ENCODE data around the gene TMEM132C. TPM values are rescaled to one million over a fixed set of nuclear protein-coding genes. Genes with fewer than 3 reads are reported as not detected.

Gene TMEM132C
- total and polyA plus RNA-seq, 2 experiments from 2014 or later = not detected

GRCh38 chr12:128629979-128630378 is 363.0 kb downstream of the TMEM132C start:
- H3K36me3 Mint-ChIP-seq (ENCODE audit: low read depth) = peaks cover 46% of the 10 kb centered on the region
- no peak overlapping the region for H3K4me3 Mint-ChIP-seq

More at GRCh38 chr12:128629979-128630378, 363.0 kb downstream of the TMEM132C start:
- Histone ChIP-seq H3K4me1 (ENCODE audit: insufficient read depth) (no peaks in the 10 kb centered on the region), H2AFZ (no peak overlapping the region), H3K9me2 (ENCODE audit: insufficient read depth) (no peaks in the 10 kb centered on the region), H3K4me2 (no peak overlapping the region), H3F3A (replicated peaks; ENCODE audit: low read depth) (no peaks in the 10 kb centered on the region), H3K27ac (ENCODE audit: low read depth) (no peak overlapping the region), H3K36me3 (ENCODE audit: insufficient read depth) (0 out of 2 replicates have a peak, but pooled peaks cover 4% of the 10 kb centered on the region), H3K27me3 (ENCODE audit: insufficient read depth) (no peaks in the 10 kb centered on the region), H3K79me2 (replicated peaks; ENCODE audit: insufficient read depth) (no peaks in the 10 kb centered on the region), H3K4me3 (no peak overlapping the region), H4K20me1 (replicated peaks; ENCODE audit: insufficient read depth) (no peaks in the 10 kb centered on the region)
- no peak for TF ChIP-seq ZNF331 (CRISPR knock-in tag; IDR thresholded peaks at IDR 0.05; ENCODE audit: low read depth)
- no peak for TF ChIP-seq POLR2AphosphoS5 (IDR thresholded peaks at IDR 0.05; ENCODE audit: low read depth)
- TF ChIP-seq, protein P1, sequence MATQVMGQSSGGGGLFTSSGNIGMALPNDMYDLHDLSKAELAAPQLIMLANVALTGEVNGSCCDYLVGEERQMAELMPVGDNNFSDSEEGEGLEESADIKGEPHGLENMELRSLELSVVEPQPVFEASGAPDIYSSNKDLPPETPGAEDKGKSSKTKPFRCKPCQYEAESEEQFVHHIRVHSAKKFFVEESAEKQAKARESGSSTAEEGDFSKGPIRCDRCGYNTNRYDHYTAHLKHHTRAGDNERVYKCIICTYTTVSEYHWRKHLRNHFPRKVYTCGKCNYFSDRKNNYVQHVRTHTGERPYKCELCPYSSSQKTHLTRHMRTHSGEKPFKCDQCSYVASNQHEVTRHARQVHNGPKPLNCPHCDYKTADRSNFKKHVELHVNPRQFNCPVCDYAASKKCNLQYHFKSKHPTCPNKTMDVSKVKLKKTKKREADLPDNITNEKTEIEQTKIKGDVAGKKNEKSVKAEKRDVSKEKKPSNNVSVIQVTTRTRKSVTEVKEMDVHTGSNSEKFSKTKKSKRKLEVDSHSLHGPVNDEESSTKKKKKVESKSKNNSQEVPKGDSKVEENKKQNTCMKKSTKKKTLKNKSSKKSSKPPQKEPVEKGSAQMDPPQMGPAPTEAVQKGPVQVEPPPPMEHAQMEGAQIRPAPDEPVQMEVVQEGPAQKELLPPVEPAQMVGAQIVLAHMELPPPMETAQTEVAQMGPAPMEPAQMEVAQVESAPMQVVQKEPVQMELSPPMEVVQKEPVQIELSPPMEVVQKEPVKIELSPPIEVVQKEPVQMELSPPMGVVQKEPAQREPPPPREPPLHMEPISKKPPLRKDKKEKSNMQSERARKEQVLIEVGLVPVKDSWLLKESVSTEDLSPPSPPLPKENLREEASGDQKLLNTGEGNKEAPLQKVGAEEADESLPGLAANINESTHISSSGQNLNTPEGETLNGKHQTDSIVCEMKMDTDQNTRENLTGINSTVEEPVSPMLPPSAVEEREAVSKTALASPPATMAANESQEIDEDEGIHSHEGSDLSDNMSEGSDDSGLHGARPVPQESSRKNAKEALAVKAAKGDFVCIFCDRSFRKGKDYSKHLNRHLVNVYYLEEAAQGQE (IDR thresholded peaks at IDR 0.05; ENCODE audit: unreplicated experiment) = no peak
- no peak for TF ChIP-seq ETS1 (IDR thresholded peaks at IDR 0.05)
- TF ChIP-seq EZH2phosphoT487 (IDR thresholded peaks at IDR 0.05; ENCODE audit: unreplicated experiment) = no peak
- no peak for TF ChIP-seq NANOG (IDR thresholded peaks at IDR 0.05; ENCODE audit: borderline replicate concordance)
- TF ChIP-seq STAT1 (IDR thresholded peaks at IDR 0.05; ENCODE audit: unreplicated experiment) = no peak
- no peak for TF ChIP-seq EZH2 (IDR thresholded peaks at IDR 0.05; ENCODE audit: low read depth, unreplicated experiment)
- TF ChIP-seq, protein P2, sequence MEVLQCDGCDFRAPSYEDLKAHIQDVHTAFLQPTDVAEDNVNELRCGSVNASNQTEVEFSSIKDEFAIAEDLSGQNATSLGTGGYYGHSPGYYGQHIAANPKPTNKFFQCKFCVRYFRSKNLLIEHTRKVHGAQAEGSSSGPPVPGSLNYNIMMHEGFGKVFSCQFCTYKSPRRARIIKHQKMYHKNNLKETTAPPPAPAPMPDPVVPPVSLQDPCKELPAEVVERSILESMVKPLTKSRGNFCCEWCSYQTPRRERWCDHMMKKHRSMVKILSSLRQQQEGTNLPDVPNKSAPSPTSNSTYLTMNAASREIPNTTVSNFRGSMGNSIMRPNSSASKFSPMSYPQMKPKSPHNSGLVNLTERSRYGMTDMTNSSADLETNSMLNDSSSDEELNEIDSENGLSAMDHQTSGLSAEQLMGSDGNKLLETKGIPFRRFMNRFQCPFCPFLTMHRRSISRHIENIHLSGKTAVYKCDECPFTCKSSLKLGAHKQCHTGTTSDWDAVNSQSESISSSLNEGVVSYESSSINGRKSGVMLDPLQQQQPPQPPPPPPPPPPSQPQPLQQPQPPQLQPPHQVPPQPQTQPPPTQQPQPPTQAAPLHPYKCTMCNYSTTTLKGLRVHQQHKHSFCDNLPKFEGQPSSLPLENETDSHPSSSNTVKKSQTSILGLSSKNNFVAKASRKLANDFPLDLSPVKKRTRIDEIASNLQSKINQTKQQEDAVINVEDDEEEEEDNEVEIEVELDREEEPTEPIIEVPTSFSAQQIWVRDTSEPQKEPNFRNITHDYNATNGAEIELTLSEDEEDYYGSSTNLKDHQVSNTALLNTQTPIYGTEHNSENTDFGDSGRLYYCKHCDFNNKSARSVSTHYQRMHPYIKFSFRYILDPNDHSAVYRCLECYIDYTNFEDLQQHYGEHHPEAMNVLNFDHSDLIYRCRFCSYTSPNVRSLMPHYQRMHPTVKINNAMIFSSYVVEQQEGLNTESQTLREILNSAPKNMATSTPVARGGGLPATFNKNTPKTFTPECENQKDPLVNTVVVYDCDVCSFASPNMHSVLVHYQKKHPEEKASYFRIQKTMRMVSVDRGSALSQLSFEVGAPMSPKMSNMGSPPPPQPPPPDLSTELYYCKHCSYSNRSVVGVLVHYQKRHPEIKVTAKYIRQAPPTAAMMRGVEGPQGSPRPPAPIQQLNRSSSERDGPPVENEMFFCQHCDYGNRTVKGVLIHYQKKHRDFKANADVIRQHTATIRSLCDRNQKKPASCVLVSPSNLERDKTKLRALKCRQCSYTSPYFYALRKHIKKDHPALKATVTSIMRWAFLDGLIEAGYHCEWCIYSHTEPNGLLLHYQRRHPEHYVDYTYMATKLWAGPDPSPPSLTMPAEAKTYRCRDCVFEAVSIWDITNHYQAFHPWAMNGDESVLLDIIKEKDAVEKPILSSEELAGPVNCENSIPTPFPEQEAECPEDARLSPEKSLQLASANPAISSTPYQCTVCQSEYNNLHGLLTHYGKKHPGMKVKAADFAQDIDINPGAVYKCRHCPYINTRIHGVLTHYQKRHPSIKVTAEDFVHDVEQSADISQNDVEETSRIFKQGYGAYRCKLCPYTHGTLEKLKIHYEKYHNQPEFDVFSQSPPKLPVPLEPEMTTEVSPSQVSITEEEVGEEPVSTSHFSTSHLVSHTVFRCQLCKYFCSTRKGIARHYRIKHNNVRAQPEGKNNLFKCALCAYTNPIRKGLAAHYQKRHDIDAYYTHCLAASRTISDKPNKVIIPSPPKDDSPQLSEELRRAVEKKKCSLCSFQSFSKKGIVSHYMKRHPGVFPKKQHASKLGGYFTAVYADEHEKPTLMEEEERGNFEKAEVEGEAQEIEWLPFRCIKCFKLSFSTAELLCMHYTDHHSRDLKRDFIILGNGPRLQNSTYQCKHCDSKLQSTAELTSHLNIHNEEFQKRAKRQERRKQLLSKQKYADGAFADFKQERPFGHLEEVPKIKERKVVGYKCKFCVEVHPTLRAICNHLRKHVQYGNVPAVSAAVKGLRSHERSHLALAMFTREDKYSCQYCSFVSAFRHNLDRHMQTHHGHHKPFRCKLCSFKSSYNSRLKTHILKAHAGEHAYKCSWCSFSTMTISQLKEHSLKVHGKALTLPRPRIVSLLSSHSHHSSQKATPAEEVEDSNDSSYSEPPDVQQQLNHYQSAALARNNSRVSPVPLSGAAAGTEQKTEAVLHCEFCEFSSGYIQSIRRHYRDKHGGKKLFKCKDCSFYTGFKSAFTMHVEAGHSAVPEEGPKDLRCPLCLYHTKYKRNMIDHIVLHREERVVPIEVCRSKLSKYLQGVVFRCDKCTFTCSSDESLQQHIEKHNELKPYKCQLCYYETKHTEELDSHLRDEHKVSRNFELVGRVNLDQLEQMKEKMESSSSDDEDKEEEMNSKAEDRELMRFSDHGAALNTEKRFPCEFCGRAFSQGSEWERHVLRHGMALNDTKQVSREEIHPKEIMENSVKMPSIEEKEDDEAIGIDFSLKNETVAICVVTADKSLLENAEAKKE (CRISPR knock-in tag; IDR thresholded peaks at IDR 0.05) = no peak
- TF ChIP-seq CREB1 (CRISPR knock-in tag; IDR thresholded peaks at IDR 0.05; ENCODE audit: low read depth) = no peak
- TF ChIP-seq ZNF114 (CRISPR knock-in tag; IDR thresholded peaks at IDR 0.05) = no peak
- TF ChIP-seq CTCF (conservative IDR thresholded peaks at IDR 0.05; ENCODE audit: low read depth in 2 of 2) = no peak
- no peak for TF ChIP-seq JUNB (IDR thresholded peaks at IDR 0.05; ENCODE audit: unreplicated experiment)
- Mint-ChIP-seq H3K4me1 (no peaks in the 10 kb centered on the region; the same call in 2 of the 3 replicates), H3K9me3 (peaks cover 94% of the 10 kb centered on the region), H3K27me3 (ENCODE audit: insufficient read depth, low read depth, poor library complexity) (peaks cover 2% of the 10 kb centered on the region), H3K27ac (no peak overlapping the region)
- ATAC-seq = no peak
- no peak for DNase-seq (ENCODE audit: low spot score)

Data from GM23338 (cell line).